AG20443 (cell line): ENCODE measurements around the gene TNRC6B.
"Not testable (repeated sequence)": the region's sequence is repeated elsewhere in the genome, so short reads cannot be mapped to it uniquely, and the experiment has no call there.

Experiments
- DNase-seq: peaks from one replicate; pipeline ENCODE4 v3.0.0; 2012; ENCODE audit warnings: low spot score, mixed read lengths

The TNRC6B gene

GRCh38 chr22:40289991-40290459 lies 112.3 kb downstream of the TNRC6B start:
- no peak for DNase-seq

GRCh38 chr22:40290516-40290915 lies 112.8 kb downstream of the TNRC6B start:
- DNase-seq, result no peak

- DNase-seq, result no peak
Observed at GRCh38 chr22:40294696-40295095, 117.0 kb downstream of the TNRC6B start.

GRCh38 chr22:40300316-40300715 lies 122.6 kb downstream of the TNRC6B start:
- DNase-seq, result no peak

GRCh38 chr22:40300884-40301672 lies 123.4 kb downstream of the TNRC6B start:
- DNase-seq, result no peak

GRCh38 chr22:40302149-40302548 lies 124.4 kb downstream of the TNRC6B start:
- no peak for DNase-seq

GRCh38 chr22:40305625-40306024 lies 127.9 kb downstream of the TNRC6B start:
- DNase-seq, result no peak

GRCh38 chr22:40308999-40309573 lies 131.4 kb downstream of the TNRC6B start:
- DNase-seq, result no peak

GRCh38 chr22:40309631-40310030 lies 131.9 kb downstream of the TNRC6B start:
- DNase-seq, result no peak

GRCh38 chr22:40310081-40310767 lies 132.5 kb downstream of the TNRC6B start:
- DNase-seq, result peak; percentile 92

GRCh38 chr22:40310768-40311120 lies 133.0 kb downstream of the TNRC6B start:
- DNase-seq, result no peak

GRCh38 chr22:40311646-40312045 lies 133.9 kb downstream of the TNRC6B start:
- DNase-seq, result not testable (repeated sequence)

- DNase-seq, result no peak
Observed at GRCh38 chr22:40312050-40312449, 134.3 kb downstream of the TNRC6B start.

- DNase-seq, result no peak
Observed at GRCh38 chr22:40313007-40313406, 135.3 kb downstream of the TNRC6B start.

GRCh38 chr22:40314041-40314440 lies 136.3 kb downstream of the TNRC6B start:
- no peak for DNase-seq

- no peak for DNase-seq
Observed at GRCh38 chr22:40320687-40321086, 143.0 kb downstream of the TNRC6B start.

- no peak for DNase-seq
Observed at GRCh38 chr22:40322021-40322420, 144.3 kb downstream of the TNRC6B start.

GRCh38 chr22:40322818-40323447 lies 145.2 kb downstream of the TNRC6B start:
- no peak for DNase-seq

- peak; percentile 48 for DNase-seq
Observed at GRCh38 chr22:40323681-40324171, 146.0 kb downstream of the TNRC6B start.

- no peak for DNase-seq
Observed at GRCh38 chr22:40324468-40325305, 147.0 kb downstream of the TNRC6B start.

- DNase-seq, result no peak
Observed at GRCh38 chr22:40325315-40325714, 147.6 kb downstream of the TNRC6B start.
